HG02973 (cell line): ENCODE measurements around the gene CGGBP1.
"Not testable (repeated sequence)": the region's sequence is repeated elsewhere in the genome, so short reads cannot be mapped to it uniquely, and the experiment has no call there.

Source experiments
- ATAC-seq: cut with Tn5 transposase; IDR thresholded peaks from one replicate; pipeline ENCODE4 v1.9.1; 2021; ENCODE audit warnings: moderate library complexity; ENCODE audit not compliant: unreplicated experiment

The CGGBP1 gene

GRCh38 chr3:88036221-88036620 is 22.6 kb downstream of the CGGBP1 start:
- no peak for ATAC-seq

DNA sequence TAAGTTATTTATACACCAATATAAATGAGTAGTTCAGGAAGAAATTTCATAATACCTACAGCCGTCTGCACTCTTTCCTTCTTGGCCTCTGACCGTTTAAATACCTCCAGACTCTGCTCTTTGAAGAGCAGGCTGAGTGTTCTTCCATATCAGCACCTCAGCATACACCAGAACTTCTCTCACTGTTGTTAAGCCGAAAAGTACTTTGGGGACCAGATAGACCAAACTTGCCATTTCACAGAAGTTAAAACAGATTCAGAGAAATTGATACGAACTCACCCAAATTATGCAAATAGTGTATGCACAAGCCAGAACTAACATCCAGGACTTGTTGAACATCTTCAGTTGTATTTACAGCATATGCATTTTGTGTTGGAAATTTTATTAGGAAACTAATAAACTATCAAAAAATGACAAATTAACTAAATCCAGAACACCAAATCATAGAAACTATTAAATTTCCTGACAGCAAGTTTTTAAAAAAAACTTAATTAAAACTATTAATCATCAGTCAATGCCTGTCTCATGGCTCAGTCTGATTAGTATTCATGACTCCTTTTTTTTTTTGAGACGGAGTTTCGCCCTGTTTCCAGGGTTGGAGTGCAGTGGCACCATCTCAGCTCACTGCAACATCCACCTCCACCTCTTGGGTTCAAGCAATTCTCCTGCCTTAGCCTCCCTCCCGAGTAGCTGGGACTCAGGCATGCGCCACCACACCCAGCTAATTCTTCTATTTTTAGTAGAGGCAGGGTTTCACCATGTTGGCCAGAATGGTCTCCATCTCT is 24.1 kb downstream of the CGGBP1 start:
- no peak for ATAC-seq

DNA sequence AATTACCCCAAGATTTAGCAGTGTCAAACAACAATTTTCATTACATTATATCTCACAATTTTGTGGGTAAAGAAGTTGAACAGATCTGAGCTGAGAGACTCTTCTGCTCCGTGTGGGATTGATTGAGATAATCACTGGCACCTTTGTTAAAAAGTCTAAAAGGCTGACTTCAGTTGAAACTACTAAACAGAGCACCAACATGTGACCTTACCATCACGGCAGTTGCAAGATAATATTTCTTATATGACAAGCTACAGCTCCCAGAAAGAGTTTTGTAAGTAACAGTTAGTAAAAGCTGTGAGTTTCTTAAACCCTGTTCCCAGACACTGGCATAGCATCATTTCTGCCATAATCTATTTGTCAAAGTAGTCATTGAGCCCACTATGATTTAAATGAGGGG is 25.0 kb downstream of the CGGBP1 start:
- ATAC-seq: no peak

DNA sequence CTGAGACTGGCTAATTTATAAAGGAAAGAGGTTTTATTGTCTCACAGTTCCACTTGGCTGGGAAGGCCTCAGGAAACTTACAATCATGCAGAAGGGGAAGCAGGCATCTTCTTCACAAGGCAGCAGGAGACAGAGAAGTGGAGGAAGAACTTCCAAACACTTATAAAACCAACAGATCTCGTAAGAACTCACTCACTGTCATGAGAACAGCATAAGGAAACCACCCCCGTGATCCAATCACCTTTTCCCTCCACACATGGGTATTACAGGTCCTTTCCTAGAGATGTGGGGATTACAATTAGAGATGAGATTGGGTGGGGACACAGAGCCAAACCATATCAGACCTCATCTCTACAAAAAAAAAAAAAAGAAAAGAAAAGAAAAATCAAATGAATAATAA is 25.7 kb downstream of the CGGBP1 start:
- no peak for ATAC-seq

- no peak for ATAC-seq
Observed at GRCh38 chr3:88032245-88032644, 26.6 kb downstream of the CGGBP1 start.

DNA sequence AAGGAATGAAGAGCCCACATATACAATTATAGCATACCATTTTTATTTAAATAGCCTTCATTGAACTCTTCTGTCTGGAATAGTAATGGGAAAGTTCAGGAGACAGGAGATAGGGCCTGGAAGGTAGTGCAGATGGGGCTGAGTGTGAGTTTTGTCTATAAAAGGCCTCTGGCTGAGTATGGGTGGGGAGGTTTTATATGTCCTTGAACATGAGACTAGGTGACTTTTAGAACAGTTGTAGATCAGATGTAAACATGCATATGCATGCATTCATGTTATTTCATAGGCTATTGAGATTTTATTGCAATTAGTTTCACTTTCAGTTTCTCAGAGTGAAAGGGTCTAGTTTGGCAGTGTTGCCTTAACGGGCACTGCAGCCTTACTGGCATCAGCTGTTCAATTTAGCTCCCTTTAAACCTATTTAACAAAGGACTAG is 27.1 kb downstream of the CGGBP1 start:
- peak; percentile 82 for ATAC-seq

- no peak for ATAC-seq
Observed at GRCh38 chr3:88030210-88030609, 28.6 kb downstream of the CGGBP1 start.

- no peak for ATAC-seq
Observed at GRCh38 chr3:88028876-88029275, 29.9 kb downstream of the CGGBP1 start.

DNA sequence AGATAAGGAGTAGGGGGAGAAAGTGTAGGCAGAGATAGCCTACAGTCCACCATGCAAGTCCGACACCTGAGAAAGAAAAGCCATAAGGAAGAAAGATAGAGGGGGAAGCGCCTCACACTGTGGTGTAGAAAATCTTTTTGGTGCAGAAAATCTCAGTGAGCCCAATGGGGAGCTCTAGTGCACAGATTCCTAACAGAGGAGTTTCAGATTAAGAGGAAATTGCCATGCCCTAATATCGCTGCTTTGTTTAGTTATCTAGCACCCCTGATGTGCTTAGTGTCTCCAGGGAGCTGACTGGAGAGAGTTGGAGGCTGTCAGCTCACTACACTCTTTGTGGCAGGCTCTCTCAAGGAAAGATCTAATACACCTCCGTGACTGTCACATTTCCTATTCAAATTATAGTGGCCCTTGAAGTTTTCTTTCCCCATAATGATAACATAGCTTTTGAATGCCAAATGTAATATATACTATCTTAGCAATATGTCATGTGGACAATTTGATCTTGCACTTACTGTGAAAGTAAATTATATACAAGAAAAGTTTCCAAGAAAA is 33.7 kb downstream of the CGGBP1 start:
- no peak for ATAC-seq

DNA sequence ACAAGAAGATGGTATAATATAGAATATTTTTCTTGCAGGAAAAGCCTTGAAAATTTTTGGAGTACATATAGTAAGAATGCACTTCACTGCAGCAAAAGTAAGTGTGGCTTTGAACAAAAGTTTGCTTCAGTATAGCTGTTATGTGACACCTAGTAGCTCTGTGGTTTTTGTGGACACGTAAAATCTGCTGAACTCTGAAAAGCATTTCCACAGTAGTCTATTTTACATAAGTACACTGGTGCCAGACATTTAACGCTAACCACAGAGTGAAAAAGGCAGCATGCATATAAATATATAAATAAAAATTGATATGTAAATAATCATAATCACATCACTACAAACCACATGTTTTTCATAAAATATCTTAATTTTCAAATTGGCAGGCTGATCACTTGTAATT is 39.8 kb downstream of the CGGBP1 start:
- ATAC-seq: peak; percentile 82

DNA sequence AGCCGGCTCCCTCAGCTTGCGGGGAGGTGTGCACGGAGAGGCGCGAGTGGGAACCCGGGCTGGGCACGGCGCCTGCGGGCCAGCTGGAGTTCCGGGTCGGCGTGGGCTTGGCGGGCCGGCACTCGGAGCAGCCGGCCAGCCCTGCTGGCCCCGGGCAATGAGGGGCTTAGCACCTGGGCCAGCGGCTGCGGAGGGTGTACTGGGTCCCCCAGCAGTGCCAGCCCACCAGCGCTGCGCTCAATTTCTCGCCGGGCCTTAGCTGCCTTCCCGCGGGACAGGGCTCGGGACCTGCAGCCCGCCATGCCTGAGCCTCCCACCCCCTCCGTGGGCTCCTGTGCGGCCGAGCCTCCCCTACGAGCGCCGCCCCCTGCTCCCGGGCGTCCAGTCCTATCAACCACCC is 43.1 kb downstream of the CGGBP1 start:
- not testable (repeated sequence) for ATAC-seq

- ATAC-seq: no peak
Observed at GRCh38 chr3:88013592-88013991, 45.2 kb downstream of the CGGBP1 start.

DNA sequence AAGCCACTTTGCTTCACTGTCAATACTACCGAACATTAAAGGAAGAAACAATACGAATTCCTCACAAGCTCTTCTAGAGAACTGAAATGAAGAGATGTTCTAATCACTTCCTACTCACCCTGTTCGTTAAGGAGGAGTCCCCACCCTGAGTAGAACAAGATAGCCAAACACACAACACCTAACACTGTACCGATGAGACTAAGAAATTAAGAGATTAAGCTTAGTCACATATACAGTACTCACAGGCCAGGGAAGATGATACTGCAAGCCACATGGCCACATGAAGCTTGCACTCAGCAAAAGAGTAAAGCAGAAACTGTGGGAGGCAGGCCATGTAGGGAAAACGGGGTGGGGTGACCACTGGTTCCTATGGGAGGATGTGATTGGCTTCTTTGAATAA is 48.0 kb downstream of the CGGBP1 start:
- no peak for ATAC-seq

GRCh38 chr3:88009066-88009465 is 49.7 kb downstream of the CGGBP1 start:
- no peak for ATAC-seq

GRCh38 chr3:88005066-88005465 is 53.7 kb downstream of the CGGBP1 start:
- ATAC-seq: peak; percentile 48

DNA sequence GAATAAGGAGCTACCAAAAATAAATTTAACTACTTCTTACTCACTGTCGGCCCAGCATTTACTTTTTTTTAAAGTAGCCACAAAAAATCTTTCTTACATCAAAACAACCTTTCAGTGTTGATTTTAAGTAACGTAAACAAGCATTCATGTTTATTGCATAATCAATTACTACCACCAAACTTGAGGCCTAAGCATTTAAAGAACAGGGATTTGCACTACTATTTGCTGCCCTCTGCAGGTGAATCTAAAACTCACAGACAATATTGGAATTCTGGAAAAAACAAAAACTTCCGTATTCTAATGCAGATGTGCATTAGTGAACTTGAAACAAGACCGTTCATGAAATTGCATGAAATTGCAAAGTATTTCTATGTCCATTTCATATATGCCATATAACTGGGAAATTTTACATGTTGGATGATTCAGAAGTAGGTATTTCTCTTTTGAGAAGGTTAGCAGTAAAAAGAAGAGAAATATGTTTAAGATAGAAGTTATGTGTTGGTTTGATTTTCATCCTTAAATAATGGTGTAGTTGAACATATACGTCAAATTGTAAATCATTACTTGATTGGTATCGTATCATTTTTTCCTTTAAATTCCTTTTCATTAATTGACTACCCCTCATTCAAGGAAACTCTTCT is 55.6 kb downstream of the CGGBP1 start:
- no peak for ATAC-seq

DNA sequence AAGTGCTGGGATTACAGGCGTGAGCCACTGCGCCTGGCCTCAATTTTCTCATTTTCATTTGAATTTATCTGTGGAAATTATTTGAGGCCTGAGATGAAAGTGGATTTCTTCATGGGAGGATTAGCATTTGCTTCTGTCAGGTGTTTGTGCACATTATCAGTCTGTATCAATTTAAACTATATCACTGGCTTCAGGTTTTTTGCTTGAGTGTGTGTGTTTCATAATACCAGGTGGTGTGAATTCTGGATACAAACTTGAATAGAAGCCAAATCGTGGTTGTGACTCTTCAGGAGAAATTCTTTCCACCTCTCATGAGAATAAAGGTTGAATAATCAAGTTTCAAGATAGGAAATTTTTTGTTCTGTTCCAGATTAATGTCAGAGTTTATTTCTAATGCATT is 56.4 kb downstream of the CGGBP1 start:
- no peak for ATAC-seq
